Aorta (tissue), 5 donors: Measurements from ENCODE around the gene OPN4. TPM values are rescaled to one million over a fixed set of nuclear protein-coding genes. Genes with fewer than 3 reads are reported as not detected.

Experiments
- ATAC-seq: fragments of 200-7000 bp; cut with Tn5 transposase; one replicate; pipeline ENCODE4 v1.9.1; 2022; ENCODE audit warnings: moderate library complexity; ENCODE audit not compliant: low FRiP score
- DNase-seq, 2 donors: peaks; one replicate each; pipeline ENCODE4 v3.0.0-alpha.2; 2020
- H3K27ac ChIP-seq, 2 donors: one replicate each; pipeline ENCODE4 v1.5.1; 2013; ENCODE audit warnings: low read length in 2 of 2, mild to moderate bottlenecking in 2 of 2, moderate library complexity in 2 of 2, control low read depth in 1 of 2, inconsistent platforms in 1 of 2, low read depth in 1 of 2
- H3K27me3 ChIP-seq, 2 donors: one replicate each; pipeline ENCODE4 v1.6.1; 2013; ENCODE audit warnings: control low read depth in 1 of 2, low read length in 1 of 2, mild to moderate bottlenecking in 1 of 2, moderate library complexity in 1 of 2; ENCODE audit not compliant: insufficient read depth in 2 of 2, control insufficient read depth in 1 of 2
- H3K36me3 ChIP-seq, 2 donors: one replicate each; pipeline ENCODE4 v1.6.1; 2013; ENCODE audit warnings: control low read depth in 1 of 2, low read length in 1 of 2, mild to moderate bottlenecking in 1 of 2; ENCODE audit not compliant: insufficient read depth in 2 of 2, control insufficient read depth in 1 of 2
- H3K4me1 ChIP-seq, 2 donors: one replicate each; pipeline ENCODE4 v1.6.1; 2013; ENCODE audit warnings: low read length in 2 of 2, control low read depth in 1 of 2, mild to moderate bottlenecking in 1 of 2, moderate library complexity in 1 of 2; ENCODE audit not compliant: insufficient read depth in 2 of 2, control insufficient read depth in 1 of 2
- H3K4me3 ChIP-seq, 2 donors: one replicate each; pipeline ENCODE4 v1.5.1; 2013; ENCODE audit warnings: low read length in 2 of 2, control low read depth in 1 of 2, mild to moderate bottlenecking in 1 of 2
- H3K9me3 ChIP-seq: one replicate; pipeline ENCODE4 v1.6.1; 2013; ENCODE audit warnings: mild to moderate bottlenecking, low read length; ENCODE audit not compliant: control insufficient read depth
- WGBS, 2 donors: extraction: QIAGEN DNeasy Blood & Tissue Kit; methylation state at CpG; one replicate each; pipeline ENCODE4 v1.1.7; 2013; 5-methylcytosine and 5-hydroxymethylcytosine counted together
- intact Hi-C, 2 donors: fragments of 100-400 bp; cut with DNase I; formaldehyde crosslinking; loops; one replicate each; pipeline versions ENCODE4 v1.14.2 to v1.15.0; 2022
- polyA plus RNA-seq, 2 donors: library from polyadenylated mRNA; stranded (reverse); fragments of 200-250 nt; gene quantifications; one replicate each; pipeline ENCODE4 v1.2.3, GENCODE V29; 2013
- total RNA-seq, 2 donors: library from RNA; stranded (reverse); fragmentation: NEBNext Ultra II Directional; extraction: Animal tissue kit (Norgen Biotek cat#: 25700); gene quantifications; one replicate each; pipeline ENCODE4 v1.2.1, GENCODE V29; 2021
- donor health status: healthy with polysubstance abuse.
- donor health status: Bipolar disorder and iron deficiency.
- donor health status: DM: no; HTN: no; CAD: no.
- donor health status: DM: no; HTN: no; CAD: no.
- donor health status: DM: yes; HTN: yes; CAD: no.

Gene OPN4
- total and polyA plus RNA-seq, 4 donors = 0.36 TPM; not detected in 3

DNA sequence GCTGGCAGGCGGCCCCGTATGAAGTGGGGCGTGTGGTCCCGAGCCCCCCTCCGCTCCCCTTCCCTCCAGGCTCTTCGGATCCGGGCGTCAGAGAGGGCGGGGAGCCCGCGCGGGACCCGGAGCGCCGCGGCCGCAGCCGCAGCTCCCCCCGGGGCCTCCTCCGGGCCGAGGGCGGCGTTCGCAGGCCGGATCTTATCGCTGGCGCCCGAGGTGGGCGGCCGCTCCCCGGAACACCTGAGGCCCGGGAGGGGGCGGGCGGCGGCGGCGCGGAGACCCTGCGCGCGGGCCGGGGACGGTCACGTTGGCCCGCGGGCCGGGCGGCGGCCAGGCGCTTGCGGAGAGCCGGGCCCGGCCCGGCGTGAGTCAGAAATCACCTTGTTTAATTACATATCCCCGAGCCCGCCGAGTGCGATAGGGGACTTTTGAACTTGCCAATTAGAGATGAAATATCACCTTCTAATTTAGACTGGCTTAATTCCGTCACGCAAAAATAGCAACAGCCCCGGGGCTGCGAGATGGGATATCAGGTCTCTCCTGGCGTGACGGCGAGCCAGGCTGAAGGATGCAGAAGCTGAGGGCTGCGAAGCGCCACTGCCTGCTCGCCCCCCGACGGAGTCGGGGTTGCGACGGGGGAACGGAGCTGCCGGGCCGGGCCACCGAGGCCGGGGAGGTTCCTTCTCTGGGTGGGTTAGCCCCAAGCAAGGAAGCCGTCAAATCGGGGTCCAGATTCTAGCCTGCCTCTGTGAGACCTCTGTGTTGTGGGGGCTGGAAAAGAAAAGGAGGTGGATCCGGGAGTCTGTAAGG is 57.4 kb downstream of the OPN4 start:
- H3K27ac ChIP-seq = peak overlapping the region; percentile 82 to 87
- peak overlapping the region; percentile 66 to 91 for H3K4me3 ChIP-seq
- H3K27me3 ChIP-seq = no peaks in the 10 kb centered on the region
- H3K36me3 ChIP-seq = no peaks in the 10 kb centered on the region
- DNase-seq (peak; percentile 67 to 85), ATAC-seq (peak; percentile 49)
- intact Hi-C loops = loop anchor here in 1 of 2 donors (1.0 to 5.0 kb wide), 3 partner anchors 45 to 251 kb away; partner anchors contain the start of gene BMPR1A
- H3K4me1 ChIP-seq = no peaks in the 10 kb centered on the region
- H3K9me3 ChIP-seq = no peaks in the 10 kb centered on the region
- 0 to 1% methylated on average over 56 to 82 of the region's 82 CpGs for WGBS, 2 donors

DNA sequence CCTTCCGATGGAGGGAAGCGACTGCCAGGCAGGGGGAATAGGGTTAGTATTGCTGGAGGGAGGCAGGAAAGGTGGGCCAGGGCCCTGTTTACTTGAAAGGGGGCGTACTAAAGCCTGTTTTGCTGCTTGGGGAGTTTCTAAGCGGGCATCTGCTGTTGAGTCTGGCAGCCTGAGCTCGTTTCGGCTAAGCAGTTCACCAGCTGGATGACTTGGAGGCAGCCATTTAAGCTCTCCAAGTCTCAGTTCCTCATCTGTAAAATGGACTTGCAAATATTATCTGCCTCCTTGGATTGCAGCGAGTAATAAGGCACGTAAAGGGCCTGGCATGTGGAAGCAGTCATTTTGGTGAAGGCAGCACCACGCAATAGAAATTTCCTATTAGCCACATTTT is 58.0 kb downstream of the OPN4 start:
- no peaks in the 10 kb centered on the region for H3K27me3 ChIP-seq
- no peaks in the 10 kb centered on the region for H3K36me3 ChIP-seq
- no peaks in the 10 kb centered on the region for H3K9me3 ChIP-seq
- H3K4me1 ChIP-seq = no peaks in the 10 kb centered on the region
- ATAC-seq = no peak
- no peak for DNase-seq
- peak overlapping the region in 1 of 2 donors; percentile 66 for H3K4me3 ChIP-seq
- H3K27ac ChIP-seq = peak overlapping the region; percentile 82 to 87
- WGBS, 2 donors = 21 to 22% methylated on average over 9 of the region's 9 CpGs
- intact Hi-C loops = loop anchor here in 1 of 2 donors (5.0 kb wide), 1 partner anchor 250 kb away; no protein-coding TSS in a partner anchor

DNA sequence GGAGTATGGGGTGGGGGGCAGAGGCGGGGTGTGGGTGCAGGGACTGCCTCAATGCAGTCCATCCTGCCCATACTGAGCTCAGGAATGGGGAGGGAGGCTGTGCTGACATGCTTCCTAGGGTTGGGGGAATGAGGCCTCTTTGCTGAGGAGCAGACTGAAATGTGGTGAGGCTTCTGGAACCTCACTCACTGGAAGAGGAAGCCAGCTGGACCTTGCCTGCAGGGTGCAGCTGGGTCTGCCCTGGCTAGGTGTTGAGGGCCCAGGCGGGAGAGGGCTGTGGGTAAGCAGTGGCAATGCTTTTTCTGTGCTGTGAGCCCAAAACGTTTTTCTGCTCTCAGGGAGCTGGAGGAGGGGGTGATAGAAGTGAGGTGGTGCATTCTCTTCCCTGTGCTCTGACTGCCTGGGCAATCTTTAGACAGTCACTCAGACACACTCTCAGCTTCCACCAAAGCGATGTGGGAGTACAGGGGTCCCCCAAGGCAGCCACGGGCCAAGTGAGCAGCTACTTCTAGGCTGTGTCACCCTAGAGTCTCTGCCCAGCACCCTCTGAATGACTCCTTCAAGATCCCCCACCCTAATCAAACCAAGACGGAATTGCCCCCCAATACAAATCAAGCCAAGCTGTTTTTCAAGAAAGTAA is 60.9 kb downstream of the OPN4 start:
- H3K27me3 ChIP-seq = no peaks in the 10 kb centered on the region
- no peaks in the 10 kb centered on the region for H3K4me1 ChIP-seq
- WGBS, 2 donors = 67 to 69% methylated on average over 6 of the region's 6 CpGs
- no peak for ATAC-seq
- H3K9me3 ChIP-seq = no peaks in the 10 kb centered on the region
- H3K36me3 ChIP-seq = peaks cover 3% of the 10 kb centered on the region in 2 donors
- peak in 1 of 2 donors; percentile 21 for DNase-seq
- no peak overlapping the region for H3K4me3 ChIP-seq
- no peak overlapping the region for H3K27ac ChIP-seq
- intact Hi-C loops = loop anchor here in 1 of 2 donors (5.0 kb wide), 1 partner anchor 182 kb away; no protein-coding TSS in a partner anchor

DNA sequence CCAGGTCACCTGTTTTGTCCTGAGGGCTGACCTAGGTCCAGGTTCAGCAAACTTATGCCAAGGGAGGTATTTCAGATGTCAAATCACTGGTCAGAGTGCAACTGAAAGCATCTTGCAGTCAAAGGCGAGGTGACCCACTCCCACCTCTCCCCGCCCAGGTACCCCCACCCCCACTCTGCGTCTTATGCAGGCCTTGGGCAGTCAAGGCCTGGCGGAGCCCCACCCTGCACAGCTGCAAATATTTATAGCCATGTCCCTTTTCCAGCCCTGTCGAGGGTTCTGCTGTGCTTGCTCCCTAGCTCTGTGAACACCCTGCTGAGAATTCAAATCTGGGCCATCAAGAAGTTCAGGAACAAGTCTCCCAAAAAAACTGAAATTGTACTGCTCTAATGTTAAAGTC is 61.5 kb downstream of the OPN4 start:
- intact Hi-C loops = loop anchor here in 1 of 2 donors (5.0 kb wide), 1 partner anchor 181 kb away; no protein-coding TSS in a partner anchor
- ATAC-seq (no peak), DNase-seq (peak in 1 of 2 donors; percentile 21)
- Histone ChIP-seq H3K4me3 (no peak overlapping the region), H3K27me3 (no peaks in the 10 kb centered on the region), H3K9me3 (no peaks in the 10 kb centered on the region), H3K27ac (no peak overlapping the region), H3K4me1 (no peaks in the 10 kb centered on the region), H3K36me3 (peaks cover 3% of the 10 kb centered on the region in 2 donors)
- WGBS, 2 donors = 60 to 78% methylated on average over 5 of the region's 5 CpGs

Other genes with a start within 250 kb of the OPN4 start
- gene WAPL, start 132.8 kb upstream of the OPN4 start, total RNA-seq = 10 to 100 TPM; 34.1 to 37.3 TPM
- 10 to 100 TPM; 13.2 to 14.1 TPM for gene WAPL, start 132.8 kb upstream of the OPN4 start, polyA plus RNA-seq
- 100 to 1,000 TPM in 1 of 2 donors, 10 to 100 TPM in 1; 67.9 to 132 TPM for gene LDB3, start 14.0 kb downstream of the OPN4 start, total RNA-seq
- 10 to 100 TPM; 11.0 to 32.6 TPM for gene LDB3, start 14.0 kb downstream of the OPN4 start, polyA plus RNA-seq
- gene BMPR1A, start 102.1 kb downstream of the OPN4 start, total RNA-seq = 100 to 1,000 TPM; 104 to 120 TPM
- 10 to 100 TPM; 19.3 to 22.9 TPM for gene BMPR1A, start 102.1 kb downstream of the OPN4 start, polyA plus RNA-seq